Neutrophil (primary cell): Measurements from ENCODE around the gene PTPRCAP.

Source experiments
- H3K27ac ChIP-seq: fragments of 200-600 bp; sonication (generic); 2 replicates; pipeline ENCODE4 v1.5.1; 2016; ENCODE audit warnings: mild to moderate bottlenecking, moderate library complexity
- H3K27me3 ChIP-seq: fragments of 200-600 bp; sonication (generic); 2 replicates; pipeline ENCODE4 v1.6.0; 2016; ENCODE audit warnings: mild to moderate bottlenecking
- H3K36me3 ChIP-seq: fragments of 200-600 bp; sonication (generic); 2 replicates; pipeline ENCODE4 v1.5.1; 2017
- H3K4me1 ChIP-seq, 2 experiments: fragments of 200-600 bp in 1 of 2; sonication (generic) in 1 of 2; 1 replicate in 1 of 2; 2 replicates in 1 of 2; pipeline versions ENCODE4 v1.5.1 to v1.6.1; 2013 to 2016; ENCODE audit warnings: low read depth in 1 of 2, low read length in 1 of 2, mild to moderate bottlenecking in 1 of 2, moderate library complexity in 1 of 2; ENCODE audit not compliant: control insufficient read depth in 1 of 2, insufficient read depth in 1 of 2
- H3K4me3 ChIP-seq, 2 experiments: fragments of 200-600 bp in 1 of 2; sonication (generic) in 1 of 2; 1 replicate in 1 of 2; 2 replicates in 1 of 2; pipeline ENCODE4 v1.5.1; 2013 to 2016; ENCODE audit warnings: low read depth in 1 of 2, low read length in 1 of 2, mild to moderate bottlenecking in 1 of 2, moderate library complexity in 1 of 2
- H3K9me3 ChIP-seq: fragments of 200-600 bp; sonication (generic); 2 replicates; pipeline ENCODE4 v1.5.1; 2016
- TF ChIP-seq, protein P1 (sequence below): fragments of 200-600 bp; sonication (generic); IDR thresholded peaks from 2 replicates; pipeline ENCODE4 v1.5.1; 2016; ENCODE audit warnings: antibody characterized with exemption

The PTPRCAP gene

GRCh38 chr11:67423466-67423865 lies 14.0 kb downstream of the PTPRCAP start:
- TF ChIP-seq, protein P1, sequence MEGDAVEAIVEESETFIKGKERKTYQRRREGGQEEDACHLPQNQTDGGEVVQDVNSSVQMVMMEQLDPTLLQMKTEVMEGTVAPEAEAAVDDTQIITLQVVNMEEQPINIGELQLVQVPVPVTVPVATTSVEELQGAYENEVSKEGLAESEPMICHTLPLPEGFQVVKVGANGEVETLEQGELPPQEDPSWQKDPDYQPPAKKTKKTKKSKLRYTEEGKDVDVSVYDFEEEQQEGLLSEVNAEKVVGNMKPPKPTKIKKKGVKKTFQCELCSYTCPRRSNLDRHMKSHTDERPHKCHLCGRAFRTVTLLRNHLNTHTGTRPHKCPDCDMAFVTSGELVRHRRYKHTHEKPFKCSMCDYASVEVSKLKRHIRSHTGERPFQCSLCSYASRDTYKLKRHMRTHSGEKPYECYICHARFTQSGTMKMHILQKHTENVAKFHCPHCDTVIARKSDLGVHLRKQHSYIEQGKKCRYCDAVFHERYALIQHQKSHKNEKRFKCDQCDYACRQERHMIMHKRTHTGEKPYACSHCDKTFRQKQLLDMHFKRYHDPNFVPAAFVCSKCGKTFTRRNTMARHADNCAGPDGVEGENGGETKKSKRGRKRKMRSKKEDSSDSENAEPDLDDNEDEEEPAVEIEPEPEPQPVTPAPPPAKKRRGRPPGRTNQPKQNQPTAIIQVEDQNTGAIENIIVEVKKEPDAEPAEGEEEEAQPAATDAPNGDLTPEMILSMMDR = no peak
- peaks cover 17% of the 10 kb centered on the region for H3K27me3 ChIP-seq
- no peaks in the 10 kb centered on the region for H3K9me3 ChIP-seq
- no peak overlapping the region for H3K4me3 ChIP-seq
- H3K4me1 ChIP-seq = peaks cover 31 to 40% of the 10 kb centered on the region in 2 experiments
- H3K36me3 ChIP-seq = no peaks in the 10 kb centered on the region
- H3K27ac ChIP-seq = no peak overlapping the region

- no peak overlapping the region for H3K27ac ChIP-seq
- H3K36me3 ChIP-seq = no peaks in the 10 kb centered on the region
- H3K27me3 ChIP-seq = peaks cover 23% of the 10 kb centered on the region
- TF ChIP-seq, protein P1 = no peak
- no peak overlapping the region for H3K4me3 ChIP-seq
- peaks cover 29 to 41% of the 10 kb centered on the region in 2 experiments for H3K4me1 ChIP-seq
- no peaks in the 10 kb centered on the region for H3K9me3 ChIP-seq
Measured at GRCh38 chr11:67422891-67423290, 14.6 kb downstream of the PTPRCAP start.

- Histone ChIP-seq H3K9me3 (no peaks in the 10 kb centered on the region), H3K4me1 (peaks cover 24 to 37% of the 10 kb centered on the region in 2 experiments), H3K27ac (peak overlapping the region; percentile 82), H3K27me3 (peaks cover 36% of the 10 kb centered on the region), H3K4me3 (peak overlapping the region; percentile 64 to 83), H3K36me3 (no peaks in the 10 kb centered on the region)
- TF ChIP-seq, protein P1 = no peak
Measured at GRCh38 chr11:67421430-67422031, 16.0 kb downstream of the PTPRCAP start.

- Histone ChIP-seq H3K9me3 (no peaks in the 10 kb centered on the region), H3K27ac (peak overlapping the region; percentile 82), H3K36me3 (no peaks in the 10 kb centered on the region), H3K27me3 (peaks cover 43% of the 10 kb centered on the region), H3K4me3 (peak overlapping the region; percentile 64 to 83), H3K4me1 (peaks cover 24 to 38% of the 10 kb centered on the region in 2 experiments)
- TF ChIP-seq, protein P1 = peak; percentile 67
Measured at GRCh38 chr11:67420646-67421429, 16.6 kb downstream of the PTPRCAP start.

GRCh38 chr11:67420147-67420645 lies 17.3 kb downstream of the PTPRCAP start:
- Histone ChIP-seq H3K4me1 (peaks cover 24 to 44% of the 10 kb centered on the region in 2 experiments), H3K9me3 (no peaks in the 10 kb centered on the region), H3K27me3 (peaks cover 50% of the 10 kb centered on the region), H3K36me3 (no peaks in the 10 kb centered on the region), H3K27ac (peak overlapping the region; percentile 82), H3K4me3 (peak overlapping the region; percentile 64 to 83)
- TF ChIP-seq, protein P1 = no peak
